HCT116 (cell line): ENCODE results near the gene NACAD. TPM values are rescaled to one million over a fixed set of nuclear protein-coding genes. Genes with fewer than 3 reads are reported as not detected.

Source experiments
- ATAC-seq: fragments of 200-7000 bp; cut with Tn5 transposase; 2 replicates; pipeline ENCODE4 v1.9.1; 2020; ENCODE audit warnings: mild to moderate bottlenecking, moderate library complexity
- BruUV-seq: library from RNA; stranded (reverse); fragments of 400-500 nt; replicated peaks from 2 replicates; lab custom pipeline; 2021; lab: Mats Ljungman, UMichigan
- CTCF ChIA-PET: fragments of 300-600 bp; sonication (Branson Sonifier 250); formaldehyde crosslinking; loops from one replicate; lab custom pipeline; 2021; ENCODE audit warnings: antibody characterized with exemption; lab: Charles Lee
- POLR2A ChIA-PET: fragments of 300-600, 350-600 bp; sonication (Branson Sonifier 250); formaldehyde crosslinking; loops from one replicate; lab custom pipeline; 2021; ENCODE audit warnings: antibody characterized with exemption; lab: Charles Lee
- RAD21 ChIA-PET, 2 experiments: fragments of 300-600 bp; sonication (Branson Sonifier 250); formaldehyde crosslinking; loops; one replicate each; lab custom pipeline; 2023; ENCODE audit warnings: low total read pairs in 2 of 2; ENCODE audit not compliant: uncharacterized antibody in 2 of 2, unreplicated experiment in 2 of 2, low non-redundant PET in 1 of 2; lab: Charles Lee
- DNase-seq: peaks from one replicate; pipeline ENCODE4 v3.0.0-alpha.2; 2010; ENCODE audit warnings: low read depth, low spot score
- H2AFZ ChIP-seq: fragments of 200-600 bp; shearing (Covaris generic), sonication (generic); 2 replicates; pipeline ENCODE4 v1.6.1; 2017; ENCODE audit warnings: low read depth, mixed run types, mixed read lengths, antibody characterized with exemption, low read length; ENCODE audit not compliant: poor library complexity, severe bottlenecking
- H3K27ac ChIP-seq: 2 replicates; pipeline ENCODE4 v1.5.1; 2012; ENCODE audit warnings: low read depth, low read length
- H3K27me3 ChIP-seq: fragments of 200-600 bp; sonication (generic); 2 replicates; pipeline ENCODE4 v1.6.1; 2016; ENCODE audit warnings: mixed run types, low read length, mixed read lengths; ENCODE audit not compliant: insufficient read depth
- H3K36me3 ChIP-seq, 2 experiments: fragments of 200-500 bp in 1 of 2; fragments of 200-600 bp in 1 of 2; sonication (Bioruptor generic) in 1 of 2; sonication (generic) in 1 of 2; 2 replicates each; pipeline versions ENCODE4 v1.5.1 to v1.6.1; 2014 to 2016; ENCODE audit warnings: low read length in 2 of 2, inconsistent platforms in 1 of 2, mixed read lengths in 1 of 2, mixed run types in 1 of 2; ENCODE audit not compliant: insufficient read depth in 2 of 2, control insufficient read depth in 1 of 2
- H3K4me1 ChIP-seq, 2 experiments: fragments of 200-600 bp in 1 of 2; sonication (generic) in 1 of 2; 2 replicates each; pipeline versions ENCODE4 v1.5.1 to v1.6.1; 2012 to 2017; ENCODE audit warnings: low read length in 2 of 2, inconsistent platforms in 1 of 2, mild to moderate bottlenecking in 1 of 2, mixed read lengths in 1 of 2, mixed run types in 1 of 2, moderate library complexity in 1 of 2; ENCODE audit not compliant: insufficient read depth in 2 of 2, control insufficient read depth in 1 of 2
- H3K4me2 ChIP-seq: fragments of 200-600 bp; sonication (generic); 2 replicates; pipeline ENCODE4 v1.6.1; 2017; ENCODE audit warnings: mixed run types, low read length, mixed read lengths
- H3K4me3 ChIP-seq, 2 experiments: fragments of 200-600 bp in 1 of 2; sonication (generic) in 1 of 2; replicated peaks in 1 of 2; 2 replicates each; pipeline ENCODE4 v1.5.1; 2011 to 2016; ENCODE audit warnings: low read length in 2 of 2, control low read depth in 1 of 2, low read depth in 1 of 2, mild to moderate bottlenecking in 1 of 2, mixed read lengths in 1 of 2, mixed run types in 1 of 2
- H3K79me2 ChIP-seq: fragments of 200-600 bp; sonication (generic); 2 replicates; pipeline ENCODE4 v1.6.1; 2017; ENCODE audit warnings: mild to moderate bottlenecking, mixed run types, low read length, moderate library complexity, mixed read lengths; ENCODE audit not compliant: insufficient read depth
- H3K9ac ChIP-seq: fragments of 200-600 bp; sonication (generic); 2 replicates; pipeline ENCODE4 v1.6.1; 2016; ENCODE audit warnings: low read length, mixed read lengths
- H3K9me2 ChIP-seq: fragments of 200-600 bp; sonication (generic), shearing (Covaris generic); 2 replicates; pipeline ENCODE4 v1.6.1; 2017; ENCODE audit warnings: mixed run types, mild to moderate bottlenecking, moderate library complexity; ENCODE audit not compliant: insufficient read depth
- H3K9me3 ChIP-seq, 2 experiments: fragments of 200-500 bp in 1 of 2; fragments of 200-600 bp in 1 of 2; sonication (Bioruptor generic) in 1 of 2; sonication (generic) in 1 of 2; 2 replicates each; pipeline ENCODE4 v1.6.1; 2014 to 2017; ENCODE audit warnings: low read length in 2 of 2, mixed read lengths in 2 of 2, inconsistent platforms in 1 of 2, low read depth in 1 of 2, mild to moderate bottlenecking in 1 of 2, mixed run types in 1 of 2, moderate library complexity in 1 of 2; ENCODE audit not compliant: control insufficient read depth in 1 of 2, insufficient read depth in 1 of 2
- H4K20me1 ChIP-seq: fragments of 200-600 bp; sonication (generic), shearing (Covaris generic); 2 replicates; pipeline ENCODE4 v1.6.1; 2017; ENCODE audit warnings: mixed run types, mild to moderate bottlenecking, moderate library complexity; ENCODE audit not compliant: insufficient read depth
- CBX3 ChIP-seq: IDR thresholded peaks from 2 replicates; pipeline ENCODE4 v1.6.1; 2012; ENCODE audit warnings: low read depth
- EGR1 ChIP-seq: IDR thresholded peaks from 2 replicates; pipeline ENCODE4 v1.6.1; 2012; ENCODE audit warnings: low read depth
- EZH2 ChIP-seq: fragments of 200-600 bp; sonication (generic); IDR thresholded peaks from 2 replicates; pipeline ENCODE4 v1.6.1; 2017; ENCODE audit warnings: antibody characterized with exemption, mixed run types
- FOSL1 ChIP-seq: IDR thresholded peaks from 2 replicates; pipeline ENCODE4 v1.6.1; 2012; ENCODE audit warnings: low read depth
- POLR2AphosphoS5 ChIP-seq: IDR thresholded peaks from 2 replicates; pipeline ENCODE4 v1.6.1; 2011; ENCODE audit warnings: mild to moderate bottlenecking, low read depth, low read length, moderate library complexity
- RAD21 ChIP-seq: IDR thresholded peaks from 2 replicates; pipeline ENCODE4 v1.6.1; 2012; ENCODE audit warnings: low read depth, mild to moderate bottlenecking
- REST ChIP-seq: IDR thresholded peaks from 2 replicates; pipeline ENCODE4 v1.6.1; 2012; ENCODE audit warnings: low read depth
- SIN3A ChIP-seq: IDR thresholded peaks from 2 replicates; pipeline ENCODE4 v1.6.1; 2012; ENCODE audit warnings: low read depth
- SRF ChIP-seq: IDR thresholded peaks from 2 replicates; pipeline ENCODE4 v1.6.1; 2012; ENCODE audit warnings: low read depth
- TCF7L2 ChIP-seq: IDR thresholded peaks from 2 replicates; pipeline ENCODE4 v1.7.0; 2011; ENCODE audit warnings: borderline replicate concordance, inconsistent platforms; ENCODE audit not compliant: insufficient read depth, insufficient read length; ENCODE audit errors: extremely low read depth
- ZBTB33 ChIP-seq: IDR thresholded peaks from 2 replicates; pipeline ENCODE4 v1.6.1; 2011; ENCODE audit warnings: mild to moderate bottlenecking, low read length, moderate library complexity; ENCODE audit not compliant: insufficient replicate concordance; ENCODE audit errors: extremely low read depth
- ZFX ChIP-seq: fragments of 450-650 bp; IDR thresholded peaks from 2 replicates; pipeline ENCODE4 v1.6.1; 2017
- intact Hi-C: fragments of 100-400 bp; cut with micrococcal nuclease; formaldehyde crosslinking; loops from 2 replicates; pipeline ENCODE4 v1.10.0; 2022
- total RNA-seq: library from RNA; stranded (reverse); gene quantifications from one replicate; pipeline ENCODE4 v1.2.1, GENCODE V29; 2021; ENCODE audit not compliant: unreplicated experiment

Gene NACAD
- total RNA-seq, 1 experiment from 2014 or later: 0.05 TPM

DNA sequence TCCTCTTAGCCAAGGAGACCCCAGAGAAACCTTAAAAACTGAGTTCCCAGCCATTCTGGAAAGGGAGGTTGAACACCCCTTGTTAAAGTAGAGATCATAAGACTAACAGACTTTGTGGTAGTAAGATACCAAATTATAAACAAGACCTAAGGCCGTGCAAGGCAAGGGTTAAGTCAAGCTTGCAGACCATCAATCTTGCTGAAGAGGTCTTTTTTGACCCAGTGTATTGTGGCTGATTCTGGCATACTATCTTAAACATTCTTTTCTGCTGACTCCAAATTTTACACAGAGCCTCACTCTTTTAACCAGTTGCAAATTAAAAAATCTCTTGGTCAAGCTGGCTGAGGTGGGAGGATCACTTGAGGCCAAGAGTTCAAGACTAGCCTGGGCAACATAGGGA lies 23.9 kb upstream of the NACAD start:
- H3K27ac ChIP-seq: peak overlapping the region; percentile 87; the same call in 1 of the 2 replicates
- H3K4me1 ChIP-seq: peaks cover 11 to 13% of the 10 kb centered on the region in 2 experiments
- intact Hi-C loops: loop anchor here (5.0 kb wide), 1 partner anchor 125 kb away; no protein-coding TSS in a partner anchor
- no peak for TF ChIP-seq ZFX
- TF ChIP-seq FOSL1: no peak
- TF ChIP-seq EGR1: no peak
- no peaks in the 10 kb centered on the region for H3K27me3 ChIP-seq
- H2AFZ ChIP-seq: no peak overlapping the region
- H3K9me3 ChIP-seq: no peaks in the 10 kb centered on the region
- no peak for ATAC-seq
- CTCF ChIA-PET: interaction anchor here (1.9 kb wide), 1 partner anchor 24 kb away, joined by 12 read pairs; no protein-coding TSS in a partner anchor
- peak overlapping the region; percentile 73 for H3K4me2 ChIP-seq
- RAD21 ChIA-PET: no interaction called here
- H3K36me3 ChIP-seq: peaks cover 17 to 18% of the 10 kb centered on the region in 2 experiments
- peak overlapping the region; percentile 89 to 100 for H3K4me3 ChIP-seq
- H3K9ac ChIP-seq: peak overlapping the region; percentile 98
- peaks cover 8% of the 10 kb centered on the region for H4K20me1 ChIP-seq
- POLR2A ChIA-PET: interaction anchor here (1.5 to 1.6 kb wide), 2 partner anchors 10 to 126 kb away, joined by 5 to 7 read pairs; no protein-coding TSS in a partner anchor
- DNase-seq: no peak
- no peaks in the 10 kb centered on the region for H3K9me2 ChIP-seq
- no TSS peak for BruUV-seq
- H3K79me2 ChIP-seq: peaks cover 39% of the 10 kb centered on the region

- Histone ChIP-seq H3K4me3 (peak within 1 kb of the TSS; percentile 89 to 100), H3K4me2 (peak within 1 kb of the TSS; percentile 73), H4K20me1 (peaks cover 13% of the 10 kb centered on the region), H3K79me2 (peaks cover 50% of the 10 kb centered on the region), H3K36me3 (peaks cover 25 to 29% of the 10 kb centered on the region in 2 experiments), H3K9me3 (no peaks in the 10 kb centered on the region), H3K4me1 (peaks cover 11 to 13% of the 10 kb centered on the region in 2 experiments), H3K9ac (peak within 1 kb of the TSS; percentile 98), H3K9me2 (no peaks in the 10 kb centered on the region), H3K27ac (peak within 1 kb of the TSS; percentile 87), H3K27me3 (no peaks in the 10 kb centered on the region), H2AFZ (no peak within 1 kb of the TSS)
- intact Hi-C loops: loop anchor here (2.0 to 5.0 kb wide), 2 partner anchors 111 to 124 kb away; partner anchors contain the start of gene CCM2
- ChIA-PET POLR2A (interaction anchor here (1.0 to 1.6 kb wide), 4 partner anchors 9 to 505 kb away, joined by 3 to 7 read pairs (median 4); partner anchors contain the start of gene OGDH), CTCF (interaction anchor here (1.9 kb wide), 1 partner anchor 25 kb away, joined by 12 read pairs; no protein-coding TSS in a partner anchor), RAD21 (interaction anchor here in 1 of 2 experiments (1.3 kb wide), 1 partner anchor 126 kb away, joined by 3 read pairs; no protein-coding TSS in a partner anchor)
- TSS peak; percentile 96 for BruUV-seq
- DNase-seq (peak; percentile 89), ATAC-seq (peak; percentile 90)
- TF ChIP-seq ZFX: peak; percentile 95
- TF ChIP-seq SIN3A: peak; percentile 94
- TF ChIP-seq EZH2: no peak
- TF ChIP-seq ZBTB33: no peak
- peak; percentile 76 for TF ChIP-seq CBX3
- TF ChIP-seq TCF7L2: peak; percentile 17
- TF ChIP-seq REST: no peak
- peak; percentile 91 for TF ChIP-seq POLR2AphosphoS5
- TF ChIP-seq RAD21: peak; percentile 53
- TF ChIP-seq SRF: peak; percentile 96
These were observed 22.8 kb upstream of the NACAD start, which contains the start of gene TBRG4 for GRCh38 chr7:45111298-45112223. TSS of gene TBRG4 (minus strand) at chr7:45111697. CDS start at chr7:45109237, 2,460 bp downstream.
